ENCODE measurements around the gene NMNAT2. TPM values are rescaled to one million over a fixed set of nuclear protein-coding genes. Genes with fewer than 3 reads are reported as not detected.

Gene NMNAT2
- total and polyA plus RNA-seq, 10 of the 15 experiments (the other 5 are each of a cell fraction or from before 2014, with no cell fraction given): 0.02 to 2.0 (median 0.60) TPM

DNA sequence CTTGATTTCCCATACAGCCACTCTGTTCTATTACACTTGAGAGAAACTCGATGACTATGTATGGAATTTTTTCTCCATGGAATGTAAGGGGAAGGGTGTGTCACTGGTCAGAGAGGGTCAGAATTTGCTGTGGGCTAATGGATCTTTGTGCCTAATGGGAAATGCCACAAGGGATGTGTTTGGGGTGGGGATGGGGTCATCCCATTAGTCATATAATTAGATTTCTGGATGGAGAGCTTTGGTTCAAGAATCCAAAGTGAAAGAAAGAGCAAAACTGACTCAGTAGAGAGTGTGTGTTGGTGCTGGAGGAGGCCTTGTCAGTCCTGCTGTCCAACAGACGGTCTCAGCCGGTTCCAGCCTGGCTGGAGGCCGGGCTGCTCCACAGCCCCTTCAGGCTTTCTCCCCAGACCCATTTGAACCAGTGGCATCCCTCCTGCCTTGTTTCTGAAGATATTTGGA lies 145.8 kb downstream of the NMNAT2 start:
- no peaks in the 10 kb centered on the region for H4K20me1 ChIP-seq (ENCODE audit: control insufficient read depth, insufficient read depth)
- intact Hi-C loops (cut with micrococcal nuclease; ENCODE audit: unreplicated experiment) (loop anchor here (2.0 to 10.0 kb wide), 2 partner anchors 58 to 310 kb away; no protein-coding TSS in a partner anchor), in situ Hi-C loops (cut with MboI) (no loop called here)
- H3K9me3 ChIP-seq (replicated peaks; ENCODE audit: control insufficient read depth, insufficient read depth, low read length): no peaks in the 10 kb centered on the region
- H3K27me3 ChIP-seq (replicated peaks in 1 of 2; ENCODE audit: control insufficient read depth in 2 of 2, insufficient read depth in 2 of 2, low read length in 1 of 2): no peaks in the 10 kb centered on the region; a peak in 1 of 4 replicates
- no TSS peak for BruUV-seq (replicated peaks)
- no peak overlapping the region for H3K4me3 ChIP-seq
- RAD21 ChIA-PET (ENCODE audit: unreplicated experiment): interaction anchor here (0.9 to 1.2 kb wide), 2 partner anchors 33 to 46 kb away, joined by 3 to 4 read pairs; no protein-coding TSS in a partner anchor
- no peak overlapping the region for H3K9ac ChIP-seq (ENCODE audit: control insufficient read depth, insufficient read depth, low read length)
- no peaks in the 10 kb centered on the region for H3K79me2 ChIP-seq (ENCODE audit: control insufficient read depth, insufficient read depth, low read length)
- H3K36me3 ChIP-seq (ENCODE audit: control insufficient read depth in 2 of 2, insufficient read depth in 2 of 2, low read length in 1 of 2): no peaks in the 10 kb centered on the region
- H2AFZ ChIP-seq (ENCODE audit: control insufficient read depth, low read depth, low read length): no peak overlapping the region
- H3K27ac ChIP-seq (ENCODE audit: control insufficient read depth, insufficient read depth): no peak overlapping the region
- no peak overlapping the region for H3K4me2 ChIP-seq (ENCODE audit: control insufficient read depth, insufficient read depth)
- SMC1A ChIA-PET (ENCODE audit: uncharacterized antibody, unreplicated experiment): interaction anchor here (0.8 to 1.7 kb wide), 3 partner anchors 9 to 34 kb away, joined by 4 to 9 read pairs (median 4); no protein-coding TSS in a partner anchor
- ATAC-seq: no peak
- H3K4me1 ChIP-seq (ENCODE audit: control insufficient read depth, insufficient read depth, low read length): no peaks in the 10 kb centered on the region
- TF ChIP-seq BHLHE40 (IDR thresholded peaks at IDR 0.05; ENCODE audit: borderline replicate concordance in 1 of 2, low read depth in 2 of 2, low read length in 1 of 2) (no peak), RFX5 (IDR thresholded peaks at IDR 0.05; ENCODE audit: low read depth, low read length) (no peak), JUND (IDR thresholded peaks at IDR 0.05; ENCODE audit: low read depth, low read length) (no peak), ATF2 (IDR thresholded peaks at IDR 0.05; ENCODE audit: low read length) (no peak), ATF7 (IDR thresholded peaks at IDR 0.05; ENCODE audit: low read depth) (no peak), NFYB (IDR thresholded peaks at IDR 0.05; ENCODE audit: insufficient read depth, low read depth, low read length) (no peak), CEBPZ (IDR thresholded peaks at IDR 0.05; ENCODE audit: low read depth, low read length) (no peak)
- WGBS (ENCODE audit: insufficient coverage, insufficient replicate concordance, low lambda C conversion rate, missing lambda C conversion rate): 42% methylated on average over 4 of the region's 4 CpGs
- no peak for DNase-seq (ENCODE audit: low read depth, low spot score)
- CTCF ChIA-PET: interaction anchor here (1.3 to 2.5 kb wide), 2 partner anchors 45 to 46 kb away, joined by 3 to 8 read pairs; no protein-coding TSS in a partner anchor
- FAIRE-seq: no peak
- POLR2A ChIA-PET: interaction anchor here (0.5 kb wide), 1 partner anchor 31 kb away, joined by 3 read pairs; no protein-coding TSS in a partner anchor

Data from GM12878 (cell line).